SK-MEL-5 (cell line): Measurements from ENCODE around the gene TCF4. TPM values are rescaled to one million over a fixed set of nuclear protein-coding genes. Genes with fewer than 3 reads are reported as not detected.
A peak's percentile ranks its signal among the peaks of the same experiment; 100 is the strongest.

Source experiments
- DNase-seq: peaks from one replicate; pipeline ENCODE4 v3.0.0-alpha.2; 2016; ENCODE audit warnings: low read depth, low spot score
- in situ Hi-C: cut with HindIII; loops from 2 replicates; pipeline ENCODE4 v1.10.0; 2016; ENCODE audit warnings: low sequenced_read_pairs, high pct_unique_total_duplicates, low pct_unique_long_range_greater_than_20kb
- total RNA-seq: library from RNA; depleted of rRNA; stranded (reverse); fragments of >200 nt; shearing (Covaris generic); gene quantifications from 2 replicates; pipeline ENCODE4 v1.2.3, GENCODE V29; 2014

Gene TCF4
- total RNA-seq, 1 experiment from 2014 or later = 0.98 TPM

GRCh38 chr18:55497825-55498403, 90.1 kb downstream of the TCF4 start:
- DNase-seq = no peak
- in situ Hi-C loops = no loop called here

- no peak for DNase-seq
- in situ Hi-C loops = no loop called here
These were observed 93.1 kb downstream of the TCF4 start for GRCh38 chr18:55494899-55495298.

GRCh38 chr18:55494441-55494840, 93.6 kb downstream of the TCF4 start:
- in situ Hi-C loops = no loop called here
- DNase-seq = no peak

GRCh38 chr18:55491616-55492015, 96.4 kb downstream of the TCF4 start:
- DNase-seq = no peak
- in situ Hi-C loops = no loop called here

GRCh38 chr18:55489034-55489986, 98.7 kb downstream of the TCF4 start:
- no peak for DNase-seq
- in situ Hi-C loops = no loop called here

GRCh38 chr18:55488473-55488872, 99.5 kb downstream of the TCF4 start:
- DNase-seq = no peak
- in situ Hi-C loops = no loop called here

GRCh38 chr18:55487997-55488396, 100.0 kb downstream of the TCF4 start:
- no peak for DNase-seq
- in situ Hi-C loops = no loop called here

GRCh38 chr18:55486936-55487335, 101.1 kb downstream of the TCF4 start:
- DNase-seq = no peak
- in situ Hi-C loops = no loop called here

- DNase-seq = no peak
- in situ Hi-C loops = no loop called here
These were observed 102.3 kb downstream of the TCF4 start for GRCh38 chr18:55485666-55486065.

GRCh38 chr18:55484773-55485172, 103.2 kb downstream of the TCF4 start:
- in situ Hi-C loops = no loop called here
- DNase-seq = no peak

GRCh38 chr18:55483266-55483871, 104.6 kb downstream of the TCF4 start:
- DNase-seq = no peak
- in situ Hi-C loops = no loop called here

- in situ Hi-C loops = no loop called here
- no peak for DNase-seq
These were observed 108.2 kb downstream of the TCF4 start for GRCh38 chr18:55479656-55480420.

- in situ Hi-C loops = no loop called here
- no peak for DNase-seq
These were observed 110.0 kb downstream of the TCF4 start for GRCh38 chr18:55477860-55478581.

GRCh38 chr18:55477499-55477859, 110.5 kb downstream of the TCF4 start:
- DNase-seq = peak; percentile 11
- in situ Hi-C loops = no loop called here

- in situ Hi-C loops = no loop called here
- no peak for DNase-seq
These were observed 112.1 kb downstream of the TCF4 start for GRCh38 chr18:55475916-55476315.

- in situ Hi-C loops = no loop called here
- no peak for DNase-seq
These were observed 112.5 kb downstream of the TCF4 start for GRCh38 chr18:55475467-55475866.

- in situ Hi-C loops = no loop called here
- no peak for DNase-seq
These were observed 114.4 kb downstream of the TCF4 start for GRCh38 chr18:55473560-55473959.
